ENCODE results near the gene OOSP4A.

The OOSP4A gene

DNA sequence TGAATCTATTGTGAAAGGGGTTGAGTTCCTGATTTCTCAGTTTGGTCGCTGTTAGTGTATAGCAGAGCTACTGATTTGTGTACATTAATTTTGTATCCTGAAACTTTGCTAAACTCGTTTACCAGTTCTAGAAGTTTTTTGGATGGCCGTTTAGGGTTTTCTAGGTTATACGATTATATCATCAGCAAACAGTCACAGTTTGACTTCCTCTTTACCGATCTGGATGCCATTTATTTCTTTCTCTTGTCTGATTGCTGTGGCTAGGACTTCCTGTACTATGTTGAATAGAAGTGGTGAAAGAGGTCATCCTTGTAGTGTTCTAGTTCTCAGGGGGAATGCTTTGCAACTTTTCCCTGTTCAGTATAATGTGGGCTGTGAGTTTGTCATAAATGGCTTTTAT is 28.6 kb downstream of the OOSP4A start:
- H3K4me3 ChIP-seq (replicated peaks; ENCODE audit: low read depth, low read length) = no peak overlapping the region
- no peak for DNase-seq (ENCODE audit: low read depth)
- TF ChIP-seq, protein P1, sequence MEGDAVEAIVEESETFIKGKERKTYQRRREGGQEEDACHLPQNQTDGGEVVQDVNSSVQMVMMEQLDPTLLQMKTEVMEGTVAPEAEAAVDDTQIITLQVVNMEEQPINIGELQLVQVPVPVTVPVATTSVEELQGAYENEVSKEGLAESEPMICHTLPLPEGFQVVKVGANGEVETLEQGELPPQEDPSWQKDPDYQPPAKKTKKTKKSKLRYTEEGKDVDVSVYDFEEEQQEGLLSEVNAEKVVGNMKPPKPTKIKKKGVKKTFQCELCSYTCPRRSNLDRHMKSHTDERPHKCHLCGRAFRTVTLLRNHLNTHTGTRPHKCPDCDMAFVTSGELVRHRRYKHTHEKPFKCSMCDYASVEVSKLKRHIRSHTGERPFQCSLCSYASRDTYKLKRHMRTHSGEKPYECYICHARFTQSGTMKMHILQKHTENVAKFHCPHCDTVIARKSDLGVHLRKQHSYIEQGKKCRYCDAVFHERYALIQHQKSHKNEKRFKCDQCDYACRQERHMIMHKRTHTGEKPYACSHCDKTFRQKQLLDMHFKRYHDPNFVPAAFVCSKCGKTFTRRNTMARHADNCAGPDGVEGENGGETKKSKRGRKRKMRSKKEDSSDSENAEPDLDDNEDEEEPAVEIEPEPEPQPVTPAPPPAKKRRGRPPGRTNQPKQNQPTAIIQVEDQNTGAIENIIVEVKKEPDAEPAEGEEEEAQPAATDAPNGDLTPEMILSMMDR (IDR thresholded peaks at IDR 0.05; ENCODE audit: low read length, missing control alignments) = no peak

DNA sequence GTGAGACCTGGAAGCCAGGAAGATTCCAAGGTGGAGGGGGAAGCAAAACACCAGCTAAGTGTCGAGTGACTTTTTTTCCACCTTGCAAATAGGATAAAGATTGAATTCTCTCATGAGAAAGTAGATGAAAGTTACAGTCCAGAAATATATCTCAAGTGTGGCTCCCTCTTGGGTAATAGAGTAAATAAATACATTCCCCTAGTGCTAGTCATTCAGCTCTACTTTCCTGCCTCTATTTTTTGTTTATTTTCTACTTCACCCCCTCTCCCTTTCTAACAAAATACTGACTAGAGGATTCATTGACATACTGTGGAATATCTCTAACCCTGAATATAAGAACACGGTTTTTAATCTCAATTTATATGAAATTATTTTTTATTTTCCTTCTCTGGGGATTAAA is 34.0 kb downstream of the OOSP4A start:
- DNase-seq (ENCODE audit: low read depth) = no peak
- TF ChIP-seq, protein P1 (IDR thresholded peaks at IDR 0.05; ENCODE audit: low read length, missing control alignments) = no peak
- no peak overlapping the region for H3K4me3 ChIP-seq (replicated peaks; ENCODE audit: low read depth, low read length)

DNA sequence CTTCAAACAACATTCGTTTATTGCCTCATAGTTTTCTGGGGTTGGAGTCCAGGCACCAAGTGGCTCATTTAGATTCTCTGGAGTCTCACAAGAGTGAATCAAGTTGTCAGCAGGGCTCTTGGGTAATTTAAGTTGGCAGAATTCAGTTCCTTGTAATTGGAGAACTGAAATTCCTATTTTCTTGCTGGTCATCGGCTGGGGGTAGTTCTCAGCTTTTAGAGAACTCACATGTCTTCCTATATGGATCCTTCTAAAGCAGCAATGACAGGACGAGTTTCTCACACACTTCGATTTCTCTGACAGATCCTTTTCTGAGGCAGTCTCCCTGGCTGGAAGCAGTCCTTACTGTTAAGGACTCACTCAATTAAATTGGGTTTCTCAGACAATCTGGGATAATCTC is 35.9 kb downstream of the OOSP4A start:
- no peak overlapping the region for H3K4me3 ChIP-seq (replicated peaks; ENCODE audit: low read depth, low read length)
- no peak for DNase-seq (ENCODE audit: low read depth)
- TF ChIP-seq, protein P1 (IDR thresholded peaks at IDR 0.05; ENCODE audit: low read length, missing control alignments) = no peak

DNA sequence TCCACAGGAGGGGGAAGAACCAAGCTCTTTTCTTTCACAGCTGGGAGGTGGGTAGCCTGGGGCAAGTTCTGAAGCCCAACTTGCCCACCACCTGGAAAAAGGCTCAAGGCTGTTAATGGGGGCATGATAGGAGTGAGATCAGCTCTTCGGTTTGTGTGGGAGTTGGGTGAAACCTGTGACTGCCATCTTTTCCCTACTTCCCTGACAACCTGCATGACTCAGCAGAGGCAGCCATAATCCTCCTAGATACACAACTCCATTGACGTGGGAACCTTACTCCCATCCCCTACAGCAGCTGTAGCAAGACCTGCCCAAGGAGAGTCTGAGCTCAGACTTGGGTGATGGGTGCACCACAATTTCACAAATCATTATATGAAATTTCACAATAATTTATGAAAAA is 39.9 kb downstream of the OOSP4A start:
- H3K4me3 ChIP-seq (replicated peaks; ENCODE audit: low read depth, low read length) = no peak overlapping the region
- TF ChIP-seq, protein P1 (IDR thresholded peaks at IDR 0.05; ENCODE audit: low read length, missing control alignments) = no peak

DNA sequence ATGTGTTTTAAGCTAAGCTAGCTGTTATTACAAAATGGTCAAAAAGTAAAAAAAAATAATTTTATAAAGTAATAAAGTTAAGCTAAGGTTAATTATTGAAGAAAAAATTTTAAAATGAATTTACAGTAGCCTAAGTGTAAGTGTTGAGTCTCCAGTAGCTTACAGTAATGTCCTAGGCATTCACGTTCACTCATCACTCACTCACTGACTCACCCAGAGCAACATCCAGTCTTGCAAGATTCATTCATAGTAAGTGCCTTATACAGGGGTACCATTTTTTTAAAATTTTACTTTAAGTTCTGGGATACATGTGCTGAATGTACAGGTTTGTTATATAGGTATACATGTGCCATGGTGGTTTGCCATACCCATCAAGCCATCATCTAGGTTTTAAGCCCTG is 41.5 kb downstream of the OOSP4A start:
- DNase-seq (ENCODE audit: low read depth) = no peak
- TF ChIP-seq, protein P1 (IDR thresholded peaks at IDR 0.05; ENCODE audit: low read length, missing control alignments) = no peak
- no peak overlapping the region for H3K4me3 ChIP-seq (replicated peaks; ENCODE audit: low read depth, low read length)

More for the DNA sequence above, 39.9 kb downstream of the OOSP4A start:
- DNase-seq (ENCODE audit: low read depth) = no peak

DNA sequence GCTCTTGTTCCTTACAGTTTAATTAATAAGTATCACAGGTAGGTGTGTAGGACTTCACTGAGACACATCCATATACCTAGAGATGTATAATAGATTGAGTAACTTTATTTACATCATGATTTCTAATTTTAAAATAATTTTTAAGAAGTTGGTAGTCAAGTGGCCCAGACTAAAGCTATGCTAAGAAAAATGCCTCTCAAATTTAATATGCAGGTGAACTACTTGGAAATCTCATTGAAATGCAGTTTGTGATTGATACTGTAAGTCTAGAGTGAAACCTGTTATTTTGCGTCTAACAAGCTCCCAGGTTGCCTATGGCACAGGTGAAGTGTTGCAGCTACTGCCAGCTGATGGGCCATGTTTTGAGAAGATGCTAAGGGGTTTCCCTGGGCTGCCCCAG is 53.0 kb downstream of the OOSP4A start, which contains the start of gene OOSP4B:
Gene OOSP4B (plus strand): TSS at position 301 of the 400 bp plus-strand sequence.
- TF ChIP-seq, protein P1 (IDR thresholded peaks at IDR 0.05; ENCODE audit: low read length, missing control alignments) = no peak
- H3K4me3 ChIP-seq (replicated peaks; ENCODE audit: low read depth, low read length) = no peak within 1 kb of the TSS
- no peak for DNase-seq (ENCODE audit: low read depth)

DNA sequence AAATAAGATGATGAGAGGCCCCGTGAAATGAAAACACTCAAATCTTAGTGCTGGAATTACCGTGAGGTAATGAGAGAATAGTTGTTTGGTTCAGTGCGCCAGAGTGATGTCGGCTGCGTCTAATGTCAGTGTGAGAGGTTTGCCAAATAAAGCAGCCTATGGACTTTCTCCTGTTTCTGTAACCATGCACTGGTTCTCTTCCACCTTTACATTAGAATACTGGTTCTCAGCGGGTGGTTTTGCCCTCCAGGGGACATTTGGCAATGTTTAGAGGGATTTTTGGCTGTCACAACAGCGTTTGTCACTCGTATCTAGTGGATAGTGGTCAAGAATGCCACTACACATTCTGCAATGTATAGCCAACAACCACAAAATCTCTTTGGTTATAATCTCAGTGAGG is 54.2 kb downstream of the OOSP4A start:
- DNase-seq (ENCODE audit: low read depth) = no peak
- TF ChIP-seq, protein P1 (IDR thresholded peaks at IDR 0.05; ENCODE audit: low read length, missing control alignments) = no peak
- no peak overlapping the region for H3K4me3 ChIP-seq (replicated peaks; ENCODE audit: low read depth, low read length)
